Stimulated activated CD4-positive, alpha-beta T cell treated with anti-CD3 and anti-CD28 coated beads, Interleukin-1b, Interleukin-23, amount 100 ng/mL, for 4 hours (primary cell): ENCODE results near the gene DDX28.
"Not testable (repeated sequence)": the region's sequence is repeated elsewhere in the genome, so short reads cannot be mapped to it uniquely, and the experiment has no call there.

Experiments used
- DNase-seq, 2 donors: peaks; one replicate each; pipeline ENCODE4 v3.0.0-alpha.2; 2020; ENCODE audit warnings: low read depth in 2 of 2

The DDX28 gene

DNA sequence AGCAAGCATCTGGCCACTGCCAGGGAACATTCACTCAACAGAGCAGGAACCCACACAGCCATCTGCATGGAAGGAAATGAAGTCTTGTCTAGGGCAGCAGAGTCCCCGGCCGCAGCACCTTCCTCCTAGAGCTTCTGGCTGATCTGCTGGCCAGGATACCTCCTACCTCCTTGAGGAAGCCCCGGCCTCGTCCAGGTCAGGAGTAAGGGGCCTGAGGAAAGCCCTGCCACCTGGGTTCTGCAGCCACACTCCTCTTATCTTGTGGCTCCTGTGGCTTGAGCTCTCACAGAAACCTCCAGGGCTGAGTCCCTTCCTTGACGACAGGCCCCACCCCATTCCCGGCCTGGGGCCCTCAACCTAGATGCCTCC is 29.0 kb downstream of the DDX28 start:
- not testable (repeated sequence) for DNase-seq

DNA sequence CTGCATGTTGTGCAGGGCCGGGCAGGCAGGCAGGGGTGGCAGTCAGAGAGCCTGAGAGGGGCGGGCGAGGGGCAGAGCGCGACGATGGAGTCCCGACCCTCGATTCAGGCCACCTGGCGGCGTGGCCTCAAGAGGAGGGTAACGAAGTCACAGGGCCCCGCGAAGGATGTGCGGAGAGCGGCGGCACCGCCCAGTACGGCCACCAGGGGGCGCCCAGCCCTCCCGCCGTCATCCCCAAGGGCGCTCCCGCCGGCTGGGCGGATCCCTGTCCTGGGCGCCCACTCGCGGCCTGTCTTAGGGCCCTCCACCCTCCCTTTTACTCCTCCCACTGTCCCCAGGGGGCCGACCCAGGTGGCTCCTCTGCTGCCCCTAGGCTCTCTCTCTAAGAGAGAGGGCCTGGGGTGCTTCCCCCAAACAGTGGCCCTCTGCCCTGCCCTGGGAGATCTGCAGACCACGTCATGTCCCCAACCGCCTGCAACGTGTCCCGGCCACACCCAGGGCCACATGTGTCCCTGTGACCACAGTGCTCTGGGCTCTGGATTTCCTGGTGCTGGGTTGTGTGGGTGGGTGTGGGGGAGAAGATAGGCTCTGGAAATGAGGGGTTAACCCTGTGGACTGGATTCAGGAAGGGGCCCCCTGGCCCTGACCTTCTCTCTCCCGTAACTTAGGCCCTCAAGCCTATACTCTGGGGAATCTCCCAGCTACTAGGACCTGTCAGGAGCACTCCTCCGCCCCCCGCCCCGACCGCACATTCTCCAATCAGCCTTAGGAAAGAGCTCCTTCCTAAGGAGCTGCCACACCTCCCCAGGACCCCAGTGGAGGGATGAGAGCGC is 29.6 kb downstream of the DDX28 start:
- DNase-seq, result peak; percentile 72 to 79

DNA sequence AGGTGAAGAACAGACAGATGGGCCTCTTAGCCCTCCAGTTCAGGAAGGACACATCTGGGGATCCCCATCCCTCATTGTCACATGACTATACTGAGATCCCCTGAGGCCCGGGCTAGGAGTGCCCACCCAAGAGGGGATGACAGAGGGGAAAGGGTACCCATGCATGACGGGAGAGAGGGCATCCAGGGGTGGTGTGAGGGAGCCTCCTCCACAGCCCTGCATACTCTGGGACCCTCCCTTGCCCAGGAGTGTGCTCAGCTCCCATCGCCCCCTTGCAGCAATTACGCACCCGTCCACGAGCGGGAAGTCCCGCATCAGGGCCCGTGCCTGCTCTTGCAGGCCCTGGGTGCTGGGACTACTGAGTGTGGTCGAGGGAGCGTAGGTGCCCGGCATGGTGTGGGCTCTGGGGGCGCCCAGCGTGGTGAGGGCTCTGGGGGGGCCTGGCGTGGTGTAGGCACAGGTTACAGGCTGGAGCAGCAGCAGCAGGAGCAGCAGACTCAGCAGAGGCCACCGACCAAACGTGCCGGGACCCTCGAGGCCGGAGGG is 30.3 kb downstream of the DDX28 start:
- no peak for DNase-seq

DNA sequence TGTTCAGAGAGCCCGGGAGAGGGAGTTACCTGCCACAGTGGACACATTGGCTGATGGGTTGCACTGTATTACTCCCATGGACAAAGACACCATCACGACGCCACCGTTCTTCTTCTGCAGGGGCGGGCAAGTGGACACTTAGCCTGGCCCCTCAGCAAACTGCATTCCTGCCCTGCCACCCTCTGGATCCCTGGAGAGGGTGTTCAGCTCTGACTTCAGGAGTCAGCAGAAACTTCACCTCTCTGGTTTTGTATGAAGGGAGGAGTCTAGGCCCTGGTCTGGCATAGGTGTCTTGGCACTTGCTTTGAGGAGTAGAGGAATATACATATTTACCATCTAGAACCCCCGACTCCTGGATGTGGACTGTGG is 33.0 kb downstream of the DDX28 start:
- no peak for DNase-seq

DNA sequence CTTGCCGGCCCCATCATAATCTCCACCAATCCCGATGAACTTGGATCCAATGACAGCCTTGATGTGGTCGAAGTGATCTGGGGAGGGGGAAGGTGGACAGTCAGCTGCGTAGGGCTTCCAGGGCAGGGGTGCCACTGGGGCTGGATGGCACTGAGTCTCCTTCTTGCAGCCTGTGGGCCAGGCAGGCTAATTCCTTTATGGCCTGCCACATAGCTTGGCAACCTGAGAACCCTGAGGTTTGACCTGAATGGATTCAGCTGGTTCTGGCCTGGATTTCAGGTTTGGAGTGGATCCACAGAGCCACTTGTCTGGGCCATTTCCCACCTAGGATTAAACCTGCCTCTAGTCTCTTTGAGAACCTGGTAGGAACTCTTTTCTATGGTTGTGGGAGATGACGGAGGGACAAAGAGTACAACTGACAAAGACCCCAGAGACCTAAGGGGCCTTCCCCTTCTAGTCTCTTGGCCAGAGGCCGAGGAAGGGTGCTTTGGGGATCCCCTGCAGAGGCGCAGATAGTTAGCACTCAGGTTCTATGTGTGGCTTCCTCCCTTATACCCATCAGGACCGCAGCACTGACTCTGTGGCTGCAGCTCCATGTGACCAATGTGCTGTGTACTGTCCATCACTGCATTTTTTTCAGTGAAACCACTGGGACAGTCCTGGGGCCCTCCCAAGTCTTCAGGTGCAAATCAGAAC is 33.6 kb downstream of the DDX28 start:
- no peak for DNase-seq

DNA sequence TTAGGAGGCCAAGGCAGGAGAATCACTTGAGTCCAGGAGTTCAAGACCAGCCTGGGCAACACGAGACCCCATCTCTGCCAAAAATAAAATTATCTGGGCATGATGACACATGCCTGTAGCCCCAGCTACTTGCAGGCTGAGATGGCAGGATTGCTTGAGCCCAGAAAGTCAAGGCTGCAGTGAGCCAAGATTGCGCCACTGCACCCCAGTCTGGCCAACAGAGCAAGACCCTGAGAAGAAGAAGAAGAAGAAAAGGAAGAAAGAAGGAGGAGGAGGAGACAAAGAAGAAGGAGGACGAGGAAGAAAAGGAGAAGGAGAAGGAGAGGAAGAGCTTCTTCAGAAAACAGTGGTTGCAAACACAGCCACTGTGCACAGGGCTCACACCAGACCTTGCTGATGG is 34.4 kb downstream of the DDX28 start:
- DNase-seq, result no peak

DNA sequence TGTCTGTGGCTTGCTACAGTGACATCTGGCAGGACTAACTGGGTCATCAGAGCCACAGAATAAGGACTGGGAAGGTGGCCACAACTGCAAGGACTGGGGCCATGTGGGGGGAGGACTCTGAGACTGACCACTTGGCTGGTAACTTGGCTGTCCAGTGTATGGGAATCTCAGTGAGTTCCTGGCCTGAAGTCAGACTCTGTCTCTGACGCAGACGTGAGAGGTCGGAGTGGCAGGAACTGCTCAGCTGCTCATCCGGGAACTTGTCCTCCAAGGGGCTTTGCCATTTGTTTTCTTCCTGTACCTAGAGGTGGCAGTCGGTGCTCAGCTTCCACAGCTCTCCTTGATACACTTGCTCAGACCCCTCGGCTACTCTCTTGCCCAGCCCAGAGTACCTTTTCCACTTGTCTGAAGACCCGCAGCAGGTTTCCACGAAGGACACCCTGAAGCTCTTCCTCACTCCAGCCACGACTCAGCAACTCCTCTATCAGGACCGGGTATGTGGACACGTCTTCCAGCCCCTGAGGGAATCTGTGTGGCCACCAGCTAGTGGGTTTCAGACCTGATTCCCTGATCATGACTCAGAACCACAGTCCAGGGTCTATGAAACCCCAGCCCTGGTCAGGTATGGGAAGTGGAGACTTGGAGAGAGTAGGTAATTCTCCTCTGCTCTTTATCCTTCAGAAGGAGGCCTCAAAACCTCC is 35.4 kb downstream of the DDX28 start:
- DNase-seq, result no peak

DNA sequence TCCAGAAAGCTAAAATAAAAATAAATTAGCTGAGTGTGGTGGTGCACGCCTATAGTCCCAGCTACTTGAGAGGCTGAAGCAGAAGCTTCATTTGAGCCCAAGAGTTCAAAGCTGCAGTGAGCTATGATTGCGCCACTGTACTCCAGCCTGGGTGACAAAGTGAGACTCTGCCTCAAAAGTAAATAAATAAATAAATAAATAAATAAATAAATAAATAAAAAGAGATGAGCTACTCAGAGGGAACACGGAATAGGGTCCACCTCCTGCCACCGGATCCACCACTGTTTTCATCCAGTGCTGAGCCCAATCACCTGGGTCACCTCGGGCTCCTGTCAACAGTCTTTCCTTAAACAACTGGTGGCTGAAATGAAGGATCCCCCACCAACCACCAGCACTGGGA is 36.1 kb downstream of the DDX28 start:
- no peak for DNase-seq

DNA sequence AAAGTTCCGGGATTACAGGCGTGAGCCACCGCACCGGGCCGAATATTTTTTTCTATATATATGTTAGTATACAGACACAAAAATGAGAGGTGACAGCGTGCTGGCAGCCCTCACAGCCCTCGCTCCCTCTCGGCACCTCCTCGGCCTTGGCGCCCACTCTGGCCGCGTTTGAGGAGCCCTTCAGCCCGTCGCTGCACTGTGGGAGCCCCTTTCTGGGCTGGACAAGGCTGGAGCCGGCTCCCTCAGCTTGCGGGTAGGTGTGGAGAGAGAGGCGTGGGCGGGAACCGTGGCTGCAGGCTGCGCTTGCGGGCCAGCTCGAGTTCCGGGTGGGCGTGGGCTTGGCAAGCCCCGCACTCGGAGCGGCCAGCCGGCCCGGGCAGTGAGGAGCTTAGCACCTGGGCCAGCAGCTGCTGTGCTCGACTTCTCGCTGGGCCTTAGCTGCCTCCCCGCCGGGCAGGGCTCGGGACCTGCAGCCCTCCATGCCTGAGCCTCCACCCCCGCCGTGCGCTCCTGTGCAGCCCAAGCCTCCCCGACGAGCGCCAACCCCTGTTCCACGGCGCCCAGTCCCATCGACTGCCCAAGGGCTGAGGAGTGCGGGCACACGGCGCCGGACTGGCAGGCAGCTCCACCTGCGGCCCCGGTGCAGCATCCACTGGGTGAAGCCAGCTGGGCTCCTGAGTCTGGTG is 40.9 kb downstream of the DDX28 start:
- DNase-seq, result no peak

DNA sequence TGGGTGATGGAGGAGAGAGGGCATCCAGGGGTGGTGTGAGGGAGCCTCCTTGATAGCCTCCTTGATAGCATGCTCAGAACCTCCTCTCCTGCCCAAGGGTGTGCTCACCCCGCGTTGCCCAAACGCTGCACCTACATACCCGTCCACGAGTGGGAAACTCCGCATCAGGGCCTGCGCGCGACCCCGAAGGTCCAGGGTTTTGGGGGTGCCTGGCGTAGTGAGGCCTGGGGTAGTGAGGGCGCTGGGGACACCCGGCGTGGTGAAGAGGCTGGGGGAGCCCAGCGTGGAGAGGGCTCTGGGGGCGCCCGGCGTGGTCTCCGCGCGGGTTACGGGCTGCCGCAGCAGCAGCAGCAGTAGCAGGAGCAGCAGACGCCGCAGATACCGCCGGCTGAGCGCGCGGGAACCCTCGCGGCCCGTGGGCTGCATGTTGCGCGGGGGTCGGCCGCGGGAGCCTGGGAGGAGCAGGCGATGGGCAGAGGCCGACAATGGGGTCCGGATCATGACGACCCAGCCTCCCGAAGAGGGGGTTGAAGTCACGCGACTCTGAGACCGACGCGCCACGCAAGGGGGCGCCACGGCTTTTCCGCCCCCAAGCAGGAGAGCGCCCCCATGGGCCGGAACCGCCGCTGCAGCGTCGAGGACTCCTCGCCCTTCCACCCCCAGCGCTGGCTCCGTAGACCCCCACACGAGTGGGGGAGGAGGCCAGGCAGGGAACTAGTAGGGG is 42.9 kb downstream of the DDX28 start, which contains the start of gene DPEP3:
TSS of gene DPEP3 (minus strand) at position 545 of the 724 bp plus-strand sequence. CDS start at position 426, 119 bp downstream.
- DNase-seq, result no peak

DNA sequence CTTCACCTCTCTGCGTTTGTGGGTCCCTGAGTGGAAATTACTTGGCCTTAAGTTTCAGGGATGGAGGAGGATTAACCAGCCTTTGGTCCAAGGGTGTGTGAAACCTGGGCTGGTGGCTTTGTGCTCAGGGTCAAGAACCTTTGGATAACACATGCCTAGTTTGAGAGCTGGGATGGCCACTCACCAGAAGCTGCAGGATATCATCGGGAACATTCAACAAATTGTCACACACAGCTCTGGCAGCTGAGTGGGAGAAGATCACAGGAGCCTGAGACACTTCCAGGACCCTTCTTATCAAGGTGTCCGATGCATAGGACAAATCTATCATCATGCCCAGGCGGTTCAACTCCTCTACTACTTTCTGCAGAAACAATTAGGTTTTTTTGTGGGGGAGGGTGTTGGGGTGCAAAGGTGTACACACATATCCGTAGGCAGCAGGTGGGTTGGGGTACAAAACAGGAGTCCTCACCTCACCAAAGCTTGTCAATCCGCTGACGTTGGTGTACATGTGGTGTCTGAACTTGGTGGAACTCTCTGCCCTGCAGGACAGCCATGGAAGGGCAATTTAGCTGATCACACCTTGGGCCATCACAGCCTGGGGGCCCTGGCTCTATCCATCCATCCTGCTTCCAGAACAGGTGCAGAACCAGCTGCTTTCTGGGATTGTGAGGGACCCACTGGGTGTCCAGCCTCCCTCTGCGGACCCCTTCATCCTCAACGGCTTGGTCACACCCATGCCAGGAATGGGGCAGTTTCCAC is 45.4 kb downstream of the DDX28 start:
- DNase-seq, result no peak

DNA sequence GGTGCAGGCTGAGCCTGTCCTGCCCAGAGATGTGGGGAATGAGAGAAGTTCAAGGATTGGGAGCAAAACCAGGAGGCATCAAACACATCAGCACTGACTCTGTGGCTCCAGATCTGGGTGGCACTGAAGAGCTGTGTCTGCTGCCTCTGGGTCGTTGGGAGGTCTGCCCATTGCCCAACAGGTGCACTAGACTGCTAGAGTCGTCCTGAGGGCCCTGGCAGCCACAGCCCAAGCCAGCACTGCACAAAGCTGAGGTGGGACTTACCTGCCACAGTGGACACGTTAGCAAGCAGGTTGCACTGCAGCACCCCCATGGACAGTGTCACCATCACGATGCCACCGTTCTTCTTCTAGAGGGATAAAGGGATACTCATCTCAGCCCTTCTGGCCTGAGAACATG is 46.0 kb downstream of the DDX28 start:
- DNase-seq, result no peak

DNA sequence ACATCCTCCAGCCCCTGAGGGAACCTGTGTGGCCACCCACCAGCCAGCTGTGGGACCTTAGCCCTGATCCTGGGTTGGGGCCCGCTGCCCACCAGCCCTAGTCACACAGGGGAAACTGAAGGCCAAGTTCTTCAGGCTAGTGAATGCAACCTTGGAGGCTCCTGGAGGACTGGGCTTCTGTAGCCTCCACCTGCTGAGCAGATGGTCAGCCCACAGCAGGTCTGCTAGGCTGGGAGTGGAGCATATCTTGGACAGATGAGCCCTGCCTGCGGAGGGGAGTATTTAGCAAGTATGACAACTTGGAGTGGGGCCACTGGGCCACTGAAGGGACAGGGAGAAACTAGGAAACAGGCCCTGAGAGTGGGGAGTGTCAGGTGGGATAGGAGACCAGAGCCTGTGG is 46.8 kb downstream of the DDX28 start:
- DNase-seq, result no peak

DNA sequence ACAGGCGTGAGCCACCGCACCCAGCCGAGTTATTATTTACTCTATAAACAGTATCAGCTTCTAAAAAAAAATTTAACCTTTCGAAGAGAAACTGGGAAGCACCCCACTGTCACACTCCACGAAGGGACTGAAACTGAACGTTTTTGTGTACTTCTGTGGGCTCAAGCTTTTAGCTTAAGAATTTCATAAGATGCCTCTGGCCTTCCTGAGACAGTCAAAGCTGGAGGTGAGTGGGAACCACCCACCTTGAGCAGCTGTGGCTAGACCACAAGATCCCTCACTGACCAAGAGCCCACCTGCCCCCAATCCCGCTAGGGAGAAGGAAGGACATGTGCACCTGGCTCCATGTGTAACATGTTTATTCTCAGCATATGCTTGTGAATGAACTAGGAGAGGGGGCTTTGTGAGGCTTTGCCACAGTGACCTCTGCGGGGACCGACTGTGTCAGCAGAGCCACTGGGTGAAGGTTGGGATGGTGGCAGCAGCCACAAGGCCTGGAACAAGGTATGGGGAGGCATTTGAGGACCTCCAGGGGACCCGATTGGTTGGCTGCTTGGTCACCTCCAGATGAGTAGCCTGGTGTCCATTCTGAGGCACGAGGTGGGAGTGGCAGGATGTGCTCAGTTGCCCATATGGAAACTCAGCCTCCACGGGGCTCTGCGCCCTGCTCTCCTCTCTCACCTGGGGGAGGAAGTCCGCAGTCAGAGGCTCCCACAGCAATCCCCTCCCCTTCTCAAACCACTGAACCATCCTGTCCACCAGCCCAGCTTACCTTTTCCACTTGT is 47.5 kb downstream of the DDX28 start:
- no peak for DNase-seq

DNA sequence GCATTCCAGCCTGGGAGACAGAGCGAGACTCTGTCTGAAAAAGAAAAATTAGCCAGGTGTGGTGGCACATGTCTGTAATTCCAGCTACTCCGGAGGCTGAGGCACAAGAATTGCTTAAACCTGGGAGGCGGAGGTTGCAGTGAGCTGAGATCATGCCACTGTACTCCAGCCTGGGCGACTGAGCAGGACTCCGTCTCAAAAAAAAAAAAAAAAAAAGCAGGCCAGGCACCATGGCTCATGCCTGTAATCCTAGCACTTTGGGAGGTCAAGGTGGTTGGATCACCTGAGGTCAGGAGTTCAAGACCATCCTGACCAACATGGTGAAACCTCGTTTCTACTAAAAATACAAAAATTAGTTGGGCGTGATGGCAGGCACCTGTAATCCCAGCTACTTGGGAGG is 50.7 kb downstream of the DDX28 start:
- not testable (repeated sequence) for DNase-seq

DNA sequence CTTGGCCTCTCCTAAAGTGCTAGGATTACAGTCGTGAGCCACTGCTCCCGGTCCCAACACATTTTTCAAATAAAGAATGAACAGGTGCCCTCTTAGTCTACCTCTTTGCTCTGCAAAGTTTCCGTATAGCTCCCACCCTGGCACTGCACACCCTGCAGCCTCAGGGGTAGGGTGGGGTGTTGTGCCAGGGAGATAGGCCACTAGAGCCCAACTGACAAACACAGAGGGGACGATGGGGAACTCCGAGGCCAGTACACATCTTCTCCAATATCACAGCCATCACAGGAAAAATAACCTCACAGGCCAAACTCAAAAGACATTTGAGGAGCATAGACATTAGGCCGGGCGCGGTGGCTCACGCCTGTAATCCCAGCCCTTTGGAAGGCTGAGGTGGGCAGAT is 51.9 kb downstream of the DDX28 start:
- no peak for DNase-seq
